Keratinocyte (primary cell): ENCODE measurements around the gene FSIP1.

Source experiments
- CTCF ChIP-seq, 3 experiments: IDR thresholded peaks in 1 of 3; conservative IDR thresholded peaks in 1 of 3; optimal IDR thresholded peaks in 1 of 3; 2 replicates in 2 of 3; 3 replicates in 1 of 3; pipeline versions ENCODE3 to v1.5.1; 2011; ENCODE audit warnings: low read length in 3 of 3, mild to moderate bottlenecking in 3 of 3, moderate library complexity in 2 of 3, control low read depth in 1 of 3, inconsistent platforms in 1 of 3; ENCODE audit not compliant: insufficient read depth in 2 of 3; ENCODE audit errors: extremely low read depth in 1 of 3
- EZH2 ChIP-seq: IDR thresholded peaks from one replicate; pipeline ENCODE4 v1.6.1; 2012; ENCODE audit warnings: inconsistent platforms, mild to moderate bottlenecking, low read length, moderate library complexity

GRCh38 chr15:39770748-39771689, 11.6 kb downstream of the FSIP1 start:
- no peak for TF ChIP-seq CTCF (optimal IDR thresholded peaks at IDR 0.05 in 1 of 3, IDR thresholded peaks at IDR 0.05 in 1 of 3, conservative IDR thresholded peaks at IDR 0.05 in 1 of 3; ENCODE audit: extremely low read depth in 1 of 3, insufficient read depth in 2 of 3, low read length in 3 of 3)
- TF ChIP-seq EZH2, result no peak
